Neural cell (in vitro differentiated cells): Measurements from ENCODE around the gene RSU1. TPM values are rescaled to one million over a fixed set of nuclear protein-coding genes. Genes with fewer than 3 reads are reported as not detected.

Experiments
- H2AFZ ChIP-seq: fragments of 200-600, 300-800 bp; sonication (generic), shearing (Covaris generic); 2 replicates; pipeline ENCODE4 v1.6.0; 2014; ENCODE audit warnings: low read depth, mild to moderate bottlenecking, antibody characterized with exemption, low read length, moderate library complexity
- H3F3A ChIP-seq: fragments of 200-600 bp; shearing (Covaris generic); 2 replicates; pipeline ENCODE4 v1.6.1; 2016; ENCODE audit warnings: mild to moderate bottlenecking, moderate library complexity, mixed read lengths, antibody characterized with exemption, low read length; ENCODE audit not compliant: insufficient read depth, poor library complexity, severe bottlenecking
- H3K27ac ChIP-seq: fragments of 200-600, 300-800 bp; sonication (generic), shearing (Covaris generic); 2 replicates; pipeline ENCODE4 v1.5.1; 2014; ENCODE audit warnings: mild to moderate bottlenecking, low read length, moderate library complexity
- H3K27me3 ChIP-seq: fragments of 300-800, 200-600 bp; sonication (generic), shearing (Covaris generic); 2 replicates; pipeline ENCODE4 v1.6.0; 2014; ENCODE audit warnings: mild to moderate bottlenecking, low read depth, low read length, moderate library complexity; ENCODE audit not compliant: insufficient read depth
- H3K36me3 ChIP-seq: fragments of 300-800, 200-600 bp; sonication (generic), shearing (Covaris generic); 2 replicates; pipeline ENCODE4 v1.5.1; 2014; ENCODE audit warnings: mild to moderate bottlenecking, antibody characterized with exemption, low read length, moderate library complexity; ENCODE audit not compliant: insufficient read depth
- H3K4me2 ChIP-seq: fragments of 300-800, 200-600 bp; sonication (generic), shearing (Covaris generic); 2 replicates; pipeline ENCODE4 v1.6.0; 2014; ENCODE audit warnings: mild to moderate bottlenecking, low read length
- H3K4me3 ChIP-seq: fragments of 300-800, 200-600 bp; sonication (generic), shearing (Covaris generic); 2 replicates; pipeline ENCODE4 v1.5.1; 2014; ENCODE audit warnings: mild to moderate bottlenecking, low read length, moderate library complexity
- H3K79me2 ChIP-seq: fragments of 200-600 bp; shearing (Covaris generic); replicated peaks from 2 replicates; pipeline ENCODE4 v1.6.0; 2014; ENCODE audit warnings: mild to moderate bottlenecking, low read length, moderate library complexity; ENCODE audit not compliant: insufficient read depth
- H3K9ac ChIP-seq: fragments of 300-800, 200-600 bp; sonication (generic), shearing (Covaris generic); 2 replicates; pipeline ENCODE4 v1.6.1; 2016; ENCODE audit warnings: mild to moderate bottlenecking, low read length, mixed read lengths
- H3K9me2 ChIP-seq: fragments of 200-600 bp; shearing (Covaris generic); 2 replicates; pipeline ENCODE4 v1.6.1; 2016; ENCODE audit warnings: mild to moderate bottlenecking, low read length, mixed read lengths; ENCODE audit not compliant: insufficient read depth
- H3K9me3 ChIP-seq: fragments of 200-600, 300-800 bp; sonication (generic), shearing (Covaris generic); 2 replicates; pipeline ENCODE4 v1.6.1; 2016; ENCODE audit warnings: mild to moderate bottlenecking, mixed run types, low read length, moderate library complexity, mixed read lengths
- H4K20me1 ChIP-seq: fragments of 200-600 bp; shearing (Covaris generic); 2 replicates; pipeline ENCODE4 v1.6.1; 2016; ENCODE audit warnings: mild to moderate bottlenecking, mixed run types; ENCODE audit not compliant: insufficient read depth
- CTCF ChIP-seq: fragments of 450-650 bp; IDR thresholded peaks from 2 replicates; pipeline ENCODE4 v1.5.1; 2014; ENCODE audit warnings: antibody characterized with exemption, mild to moderate bottlenecking, moderate library complexity; ENCODE audit not compliant: poor library complexity, severe bottlenecking
- EP300 ChIP-seq: fragments of 450-650 bp; conservative IDR thresholded peaks from 2 replicates; pipeline ENCODE4 v1.6.1; 2014; ENCODE audit warnings: antibody characterized with exemption, mild to moderate bottlenecking, moderate library complexity; ENCODE audit not compliant: poor library complexity, severe bottlenecking
- EZH2 ChIP-seq: fragments of 200-600, 300-800 bp; shearing (Covaris generic), sonication (generic); IDR thresholded peaks from 2 replicates; pipeline ENCODE4 v1.6.1; 2014; ENCODE audit warnings: antibody characterized with exemption, low read length, borderline replicate concordance, mild to moderate bottlenecking; ENCODE audit not compliant: insufficient read depth, poor library complexity, severe bottlenecking
- MXI1 ChIP-seq: fragments of 450-650 bp; conservative IDR thresholded peaks from 2 replicates; pipeline ENCODE4 v1.6.1; 2014; ENCODE audit warnings: antibody characterized with exemption, mild to moderate bottlenecking; ENCODE audit not compliant: poor library complexity, severe bottlenecking
- POLR2AphosphoS5 ChIP-seq: IDR thresholded peaks from 2 replicates; pipeline ENCODE4 v1.6.1; 2012
- RAD21 ChIP-seq: fragments of 450-650 bp; conservative IDR thresholded peaks from 2 replicates; pipeline ENCODE4 v1.6.1; 2014; ENCODE audit warnings: antibody characterized with exemption, mild to moderate bottlenecking, moderate library complexity
- REST ChIP-seq: IDR thresholded peaks from 2 replicates; pipeline ENCODE4 v1.6.1; 2012; ENCODE audit warnings: borderline replicate concordance
- SMC3 ChIP-seq: fragments of 450-650 bp; conservative IDR thresholded peaks from 2 replicates; pipeline ENCODE4 v1.6.1; 2014; ENCODE audit warnings: antibody characterized with exemption, mild to moderate bottlenecking, moderate library complexity; ENCODE audit not compliant: poor library complexity
- TAF1 ChIP-seq: IDR thresholded peaks from 2 replicates; pipeline ENCODE4 v1.6.1; 2012; ENCODE audit warnings: low read depth
- polyA plus RNA-seq: library from polyadenylated mRNA; depleted of rRNA; stranded (reverse); fragments of >200 nt; gene quantifications from 2 replicates; pipeline ENCODE4 v1.2.3, GENCODE V29; 2014

RSU1 gene
- polyA plus RNA-seq, 1 donor from 2014 or later: 18.7 TPM

GRCh38 chr10:16787361-16787791, 29.8 kb downstream of the RSU1 start:
- no peaks in the 10 kb centered on the region for H3F3A ChIP-seq
- H3K4me3 ChIP-seq: no peak overlapping the region
- H3K9ac ChIP-seq: no peak overlapping the region
- H3K36me3 ChIP-seq: no peaks in the 10 kb centered on the region
- no peaks in the 10 kb centered on the region for H3K79me2 ChIP-seq
- no peak overlapping the region for H3K27ac ChIP-seq
- H3K9me2 ChIP-seq: no peaks in the 10 kb centered on the region
- no peak overlapping the region for H2AFZ ChIP-seq
- TF ChIP-seq MXI1: no peak
- no peak for TF ChIP-seq RAD21
- TF ChIP-seq POLR2AphosphoS5: no peak
- TF ChIP-seq EP300: no peak
- no peak for TF ChIP-seq CTCF
- TF ChIP-seq SMC3: no peak
- TF ChIP-seq REST: no peak
- no peak for TF ChIP-seq TAF1
- no peak for TF ChIP-seq EZH2
- H3K9me3 ChIP-seq: peaks cover 6% of the 10 kb centered on the region
- no peaks in the 10 kb centered on the region for H4K20me1 ChIP-seq
- no peak overlapping the region for H3K4me2 ChIP-seq
- H3K27me3 ChIP-seq: no peaks in the 10 kb centered on the region

- no peaks in the 10 kb centered on the region for H3K79me2 ChIP-seq
- H3K9me2 ChIP-seq: no peaks in the 10 kb centered on the region
- H3K9ac ChIP-seq: no peak overlapping the region
- peaks cover 6% of the 10 kb centered on the region for H3K9me3 ChIP-seq
- no peak overlapping the region for H2AFZ ChIP-seq
- no peaks in the 10 kb centered on the region for H3K36me3 ChIP-seq
- H4K20me1 ChIP-seq: no peaks in the 10 kb centered on the region
- H3K27ac ChIP-seq: no peak overlapping the region
- TF ChIP-seq SMC3: no peak
- TF ChIP-seq EZH2: no peak
- no peak for TF ChIP-seq EP300
- TF ChIP-seq RAD21: no peak
- no peak for TF ChIP-seq CTCF
- no peak for TF ChIP-seq POLR2AphosphoS5
- TF ChIP-seq MXI1: no peak
- no peak for TF ChIP-seq TAF1
- no peak for TF ChIP-seq REST
- no peak overlapping the region for H3K4me2 ChIP-seq
- H3K4me3 ChIP-seq: no peak overlapping the region
- H3K27me3 ChIP-seq: no peaks in the 10 kb centered on the region
- H3F3A ChIP-seq: no peaks in the 10 kb centered on the region
These were observed 36.8 kb downstream of the RSU1 start for GRCh38 chr10:16780338-16780880.
